Stimulated activated naive CD4-positive, alpha-beta T cell treated with Interleukin-2 at 50 U/mL for 16 hours (primary cell): ENCODE data around the gene EPS8L3.

Experiments used
- DNase-seq: peaks from one replicate; lab custom pipeline; 2025; lab: John Stamatoyannopoulos, UW

Gene EPS8L3

DNA sequence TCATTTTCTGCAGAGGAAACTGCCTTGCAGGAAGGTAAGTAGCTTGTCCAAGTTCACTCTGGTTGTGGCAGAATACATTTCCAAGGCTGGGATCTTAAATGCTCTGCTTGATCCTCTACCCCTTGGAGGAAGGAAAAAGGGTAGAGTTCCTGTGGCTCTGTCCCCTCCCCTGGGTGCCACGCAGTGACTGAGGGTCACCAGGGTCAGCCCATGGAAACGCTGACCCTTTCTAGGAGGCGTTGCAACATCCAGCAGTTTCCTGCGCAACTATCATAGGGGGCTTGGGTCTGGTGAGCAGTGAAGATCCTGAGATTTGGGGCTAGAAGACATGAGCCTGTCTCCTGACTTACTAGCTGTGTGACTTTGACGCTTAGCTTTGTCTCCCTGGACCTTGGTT, 29.4 kb upstream of the EPS8L3 start:
- no peak for DNase-seq

DNA sequence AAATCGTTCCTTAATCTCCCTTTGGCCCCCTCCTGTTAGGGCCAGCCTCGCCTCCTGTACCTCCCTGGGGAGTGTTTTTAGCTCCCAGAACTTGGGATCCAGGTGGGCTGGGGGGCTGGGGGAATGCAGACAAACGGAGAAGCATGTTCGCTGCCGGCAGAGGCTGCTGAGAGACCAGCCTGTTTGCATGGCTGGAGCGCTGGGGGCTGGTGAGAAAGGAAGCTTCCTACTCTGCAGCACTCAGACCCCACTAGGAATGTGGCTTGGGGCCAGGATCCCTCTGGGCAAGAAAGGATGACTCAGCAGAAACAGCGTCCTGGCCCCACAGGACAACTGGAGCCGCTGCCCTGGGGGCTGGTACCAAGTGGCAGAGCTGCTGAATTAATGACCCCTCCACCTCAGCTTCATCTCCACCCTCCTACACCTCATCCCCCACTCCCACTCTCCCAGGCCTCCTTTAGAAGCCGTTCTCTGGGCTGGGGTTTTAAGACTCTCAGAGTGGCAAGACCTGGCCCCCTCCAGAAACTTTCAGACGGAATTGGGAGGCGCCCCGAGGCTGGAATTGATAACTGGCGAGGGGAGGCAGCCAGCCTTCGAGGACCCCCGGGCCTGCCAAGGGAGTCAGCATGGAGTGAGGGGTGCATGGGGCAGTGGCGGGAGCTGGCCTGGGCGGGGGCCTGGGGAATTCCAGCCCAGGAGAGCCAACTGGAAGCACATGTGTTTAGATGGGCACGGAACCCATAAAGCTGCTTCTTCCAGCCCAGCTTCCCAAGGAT, 28.5 kb upstream of the EPS8L3 start:
- DNase-seq: no peak

DNA sequence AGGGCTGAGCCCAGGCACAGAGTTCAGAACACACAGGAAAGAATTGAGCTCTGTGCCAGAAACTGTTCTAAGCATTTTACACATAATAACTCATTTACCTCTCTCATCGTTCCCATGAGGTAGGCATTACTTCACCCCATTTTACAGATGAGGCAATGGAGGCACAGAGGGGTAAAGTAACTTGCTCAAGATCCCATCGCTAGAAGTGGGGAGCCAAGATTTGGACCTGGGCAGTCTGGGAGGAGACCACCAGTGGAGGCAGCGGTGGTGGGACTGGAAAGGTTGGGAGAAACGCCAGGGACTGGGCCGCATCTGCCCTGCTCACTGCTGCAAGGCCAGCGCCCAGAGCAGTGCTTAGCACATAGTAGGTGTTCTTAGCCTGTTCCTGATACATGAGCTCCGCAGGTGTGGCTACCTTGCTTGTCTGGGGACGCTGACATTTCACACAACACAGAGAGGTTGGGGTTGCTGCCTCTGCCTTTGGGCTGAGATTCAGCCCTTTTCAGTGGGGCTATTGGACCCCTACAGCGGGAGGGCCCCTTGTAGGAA, 27.8 kb upstream of the EPS8L3 start:
- no peak for DNase-seq

DNA sequence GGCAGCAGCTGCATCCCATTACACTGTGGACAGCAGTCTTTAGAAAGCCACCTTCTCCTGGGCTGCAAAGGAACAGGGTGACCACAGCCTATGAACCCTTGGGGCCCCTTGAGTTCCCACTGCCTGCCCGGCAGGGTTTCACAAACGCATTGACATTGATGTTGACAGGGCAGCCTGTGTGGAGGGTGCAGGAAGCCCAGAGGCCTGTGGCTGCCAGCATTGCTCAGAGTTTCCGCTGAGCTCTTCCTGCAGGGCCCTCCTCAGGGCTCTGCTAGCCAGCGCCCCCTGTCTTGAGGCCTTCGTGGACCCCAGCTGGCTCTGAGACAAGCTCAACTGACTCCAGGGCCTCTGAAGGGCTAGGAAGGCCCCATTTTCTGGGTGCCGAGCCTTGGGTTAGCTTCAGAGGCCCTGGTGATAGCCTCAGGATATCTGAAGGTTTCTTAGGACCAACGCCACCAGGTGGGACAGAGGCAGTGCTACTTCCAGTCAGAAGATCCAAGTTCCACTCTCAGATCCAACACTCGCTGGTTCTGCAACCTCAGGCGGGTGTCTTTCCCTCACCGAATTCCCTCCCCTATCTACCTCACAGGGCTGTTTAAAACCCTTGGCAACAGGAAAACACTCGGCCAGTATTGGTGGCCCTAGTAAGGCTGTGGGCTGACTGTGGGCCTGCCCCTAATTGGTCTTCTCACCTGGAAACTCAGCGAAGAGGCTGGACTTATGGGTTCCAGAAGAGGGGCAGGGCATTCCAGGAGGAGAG, 27.2 kb upstream of the EPS8L3 start:
- peak; percentile 75 for DNase-seq

DNA sequence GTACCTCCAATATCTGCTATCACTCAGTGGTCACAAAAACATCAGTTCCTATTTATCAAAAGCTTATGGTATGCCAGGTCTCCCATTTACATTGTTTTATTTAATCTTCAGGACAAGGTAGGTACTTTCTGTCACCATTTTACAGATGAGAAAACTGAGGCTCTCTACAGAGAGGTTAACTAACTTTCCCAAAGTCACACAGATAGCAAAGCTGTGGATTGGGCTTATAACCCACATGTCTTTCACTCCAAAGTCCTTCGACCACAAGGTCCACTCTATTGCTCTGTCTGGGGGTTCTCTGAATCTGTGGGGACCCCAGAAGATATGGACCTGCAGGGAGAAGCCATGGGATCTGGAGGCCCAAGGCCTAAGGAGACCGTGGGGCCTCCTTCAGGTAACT, 26.6 kb upstream of the EPS8L3 start:
- DNase-seq: no peak

DNA sequence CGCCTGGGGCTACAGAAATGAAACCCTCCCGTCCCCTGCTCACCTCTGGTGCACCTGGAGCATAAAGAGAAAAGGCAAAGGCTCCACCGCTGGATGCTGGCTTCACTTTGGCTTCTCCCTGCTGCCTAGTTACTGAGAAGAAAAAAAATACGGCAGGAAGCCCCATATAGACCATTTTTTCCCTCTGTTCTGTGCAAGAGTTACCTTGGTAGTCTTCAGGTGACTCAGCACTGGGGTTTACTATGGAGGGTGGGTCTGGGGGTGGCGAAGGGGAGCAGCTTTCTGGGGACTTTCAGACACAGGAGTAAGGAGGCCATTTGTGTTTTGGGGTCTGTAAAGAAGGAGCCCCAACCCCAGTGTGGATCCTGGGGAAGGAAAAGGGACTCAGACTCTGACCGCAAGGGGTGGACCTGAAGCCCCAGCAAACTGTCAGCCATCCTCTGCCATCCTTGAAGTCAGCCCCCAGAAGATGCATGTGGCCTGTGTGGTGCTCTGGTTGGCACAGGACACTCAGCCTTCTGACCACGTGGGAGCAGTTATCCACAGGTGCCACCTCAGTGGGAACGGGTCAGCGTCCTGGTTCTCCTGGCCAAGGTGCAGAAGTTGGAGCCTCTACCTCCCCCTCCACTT, 25.9 kb upstream of the EPS8L3 start:
- DNase-seq: no peak

DNA sequence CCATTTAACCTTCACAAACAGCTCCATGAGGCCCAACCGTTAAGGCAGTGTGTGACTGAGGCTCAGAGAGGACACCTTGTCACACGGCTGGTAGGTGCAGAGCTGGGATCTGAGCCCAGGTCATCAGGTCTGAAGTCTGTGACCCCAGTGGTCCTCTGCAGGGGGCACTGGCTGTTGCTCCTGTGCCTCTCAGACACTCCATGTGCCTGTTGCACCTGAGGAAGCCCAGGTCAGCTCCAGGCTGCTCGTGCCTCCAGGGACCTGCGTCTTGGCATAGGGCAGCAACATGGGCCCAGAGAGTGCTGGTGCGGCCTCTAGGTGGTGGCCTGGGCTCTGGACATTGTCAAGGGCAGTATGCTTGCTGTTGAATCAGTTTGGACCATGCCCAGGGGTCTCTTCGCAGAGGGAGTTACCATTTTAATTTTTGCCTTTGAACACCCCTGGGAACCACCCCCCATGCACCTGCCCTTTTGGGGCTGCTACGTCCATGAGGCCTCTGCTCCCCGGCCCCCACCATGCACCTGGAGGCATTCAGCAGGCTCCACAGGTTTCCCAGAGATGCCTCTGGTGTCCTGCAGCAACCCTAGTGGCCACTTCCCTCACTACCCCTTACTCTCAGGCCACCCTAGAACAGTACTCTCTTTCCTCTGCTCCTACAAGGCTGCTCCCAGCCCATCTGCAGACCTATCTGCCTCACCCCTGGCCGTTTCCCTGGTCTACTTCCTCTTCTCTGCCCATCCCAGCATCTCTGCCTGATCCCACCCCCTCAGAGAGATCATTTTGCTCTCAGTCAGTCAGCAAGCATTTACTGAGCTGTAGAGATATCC, 25.2 kb upstream of the EPS8L3 start:
- no peak for DNase-seq

DNA sequence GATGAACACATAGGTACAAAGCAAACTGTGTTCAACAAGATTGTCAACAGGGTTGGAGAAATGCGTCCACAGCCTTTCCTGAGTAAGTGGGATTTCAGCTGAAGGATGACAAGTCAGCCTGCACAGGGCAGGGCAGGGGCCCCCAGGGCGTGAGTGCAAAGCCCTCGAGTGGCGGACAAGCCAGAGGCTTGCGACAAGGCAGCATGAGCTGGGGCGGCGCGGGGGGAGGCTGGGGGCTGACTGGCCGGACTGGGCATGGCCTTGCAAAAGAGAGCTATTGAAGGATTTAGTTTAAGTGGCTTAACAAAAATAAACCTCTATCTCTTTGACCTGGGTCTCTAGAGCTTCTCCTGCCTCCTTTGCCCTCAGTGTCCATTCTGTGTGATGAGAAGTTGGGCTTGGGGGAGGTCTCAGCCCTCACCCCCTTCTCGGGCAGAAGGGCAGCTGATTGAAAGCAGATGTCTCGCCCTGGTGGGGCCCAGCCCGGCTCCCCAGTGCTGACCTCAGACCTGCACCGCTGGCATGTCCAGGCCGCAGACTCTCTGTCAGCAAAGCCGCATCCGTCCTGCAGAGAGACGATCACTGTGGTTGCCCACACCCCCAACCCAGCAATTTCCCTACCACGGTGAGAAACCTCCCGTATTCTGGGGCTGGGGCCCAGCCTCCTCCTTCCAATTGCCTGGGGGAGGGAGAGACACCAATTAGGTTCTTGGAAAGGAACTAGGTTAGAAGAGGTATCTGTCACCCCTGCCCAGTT, 24.3 kb upstream of the EPS8L3 start:
- DNase-seq: no peak

DNA sequence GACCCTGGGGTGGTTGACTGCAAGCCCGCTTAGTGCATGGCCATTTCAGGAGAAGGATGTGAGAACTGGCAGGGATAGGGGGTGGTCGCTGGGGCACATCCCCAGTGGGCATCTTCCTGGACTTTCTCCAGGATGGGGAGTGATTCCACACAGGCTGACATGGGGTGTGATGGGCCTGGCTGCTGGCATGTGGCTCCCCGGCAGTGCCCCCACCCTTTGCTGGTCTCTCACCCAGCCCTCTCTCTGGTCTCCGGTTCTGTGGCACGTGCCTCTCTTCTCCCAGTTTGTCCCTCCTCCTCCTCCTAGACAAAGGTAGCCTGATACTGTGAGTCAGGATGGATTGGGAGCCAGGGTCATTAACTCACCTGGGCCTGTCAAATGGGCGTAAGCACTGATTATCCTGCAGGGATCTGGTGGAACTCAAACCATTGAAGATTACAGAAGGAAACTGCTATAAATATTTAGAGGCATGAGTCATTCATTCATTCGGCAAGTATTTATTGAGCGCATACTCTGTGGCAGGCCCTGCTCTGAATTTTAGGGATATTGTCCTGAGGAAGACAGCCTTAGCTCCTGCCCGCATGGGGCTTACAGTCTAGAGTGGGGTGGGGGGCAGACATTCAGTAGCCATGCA, 23.6 kb upstream of the EPS8L3 start:
- no peak for DNase-seq

DNA sequence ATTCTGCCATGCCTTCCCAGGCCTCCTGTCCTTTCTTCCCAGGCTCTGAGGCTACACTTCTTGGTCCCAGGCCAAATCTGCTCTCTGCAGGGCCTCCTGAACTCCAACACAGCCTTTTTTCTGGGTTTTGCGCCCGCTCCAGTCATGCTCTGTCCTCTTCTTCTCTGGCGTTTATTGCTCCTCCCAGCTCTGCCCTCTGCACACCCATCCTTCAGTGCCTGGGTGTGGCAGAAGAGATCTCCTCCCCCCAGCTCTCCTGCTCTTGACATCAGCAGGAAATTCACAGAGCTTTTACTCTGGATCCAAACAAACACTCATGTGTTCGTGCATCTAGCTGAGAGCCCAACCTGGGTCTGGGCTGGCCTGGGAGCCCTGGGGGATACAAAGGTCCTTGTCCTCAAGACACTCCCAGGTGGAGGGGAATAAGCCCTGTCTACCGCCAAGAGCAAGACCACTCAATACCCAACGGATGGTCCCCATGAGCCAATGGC, 22.9 kb upstream of the EPS8L3 start:
- DNase-seq: no peak

DNA sequence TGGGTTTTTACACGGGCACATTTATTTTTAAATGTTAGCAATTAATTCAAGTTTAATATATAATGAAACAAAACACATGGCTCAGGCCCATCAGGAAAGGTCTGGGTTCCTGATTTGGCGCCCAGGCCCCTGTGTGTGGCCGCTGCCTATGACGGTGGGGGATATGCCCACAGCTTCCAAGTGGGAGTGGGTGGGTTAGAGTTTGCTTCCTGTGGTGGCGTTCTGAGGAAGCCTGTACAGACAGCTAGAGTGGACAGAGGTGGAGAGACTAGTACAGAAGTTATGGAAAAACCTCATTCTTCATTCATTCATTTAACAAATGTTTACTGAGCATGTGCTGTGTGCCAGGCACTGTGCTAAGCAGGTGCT, 22.4 kb upstream of the EPS8L3 start:
- no peak for DNase-seq

DNA sequence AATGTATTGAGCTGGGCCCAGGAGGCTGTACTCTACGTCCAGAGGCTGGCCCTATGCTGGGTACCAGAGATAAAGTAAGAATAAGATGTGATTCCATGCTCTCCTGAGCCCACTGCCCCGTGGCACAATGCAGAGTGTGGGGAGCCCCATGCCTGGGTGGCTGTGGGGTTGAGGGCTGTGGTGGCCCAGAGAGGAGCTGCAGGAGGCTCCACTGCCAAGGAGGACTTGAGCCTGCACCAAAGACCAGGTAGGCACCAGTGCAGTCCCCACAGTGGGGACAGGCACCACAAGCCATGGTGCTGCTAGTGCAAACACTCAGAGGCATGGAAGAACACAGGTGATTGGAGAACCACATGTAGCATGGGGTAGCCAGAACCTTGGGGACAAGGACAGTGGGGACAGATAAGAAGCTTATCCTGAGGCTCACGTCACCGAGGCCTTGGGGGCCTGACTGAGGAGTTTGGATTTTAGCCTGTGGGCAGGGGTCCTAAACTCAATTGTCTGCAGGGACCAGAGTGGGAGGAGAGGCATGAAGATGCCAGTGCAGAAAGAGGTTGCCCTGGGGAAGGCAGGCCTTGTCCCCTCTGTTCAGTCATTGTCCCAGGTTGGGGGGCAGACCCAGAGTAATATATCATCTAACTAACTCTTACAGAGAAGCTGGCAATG, 21.9 kb upstream of the EPS8L3 start:
- DNase-seq: no peak

DNA sequence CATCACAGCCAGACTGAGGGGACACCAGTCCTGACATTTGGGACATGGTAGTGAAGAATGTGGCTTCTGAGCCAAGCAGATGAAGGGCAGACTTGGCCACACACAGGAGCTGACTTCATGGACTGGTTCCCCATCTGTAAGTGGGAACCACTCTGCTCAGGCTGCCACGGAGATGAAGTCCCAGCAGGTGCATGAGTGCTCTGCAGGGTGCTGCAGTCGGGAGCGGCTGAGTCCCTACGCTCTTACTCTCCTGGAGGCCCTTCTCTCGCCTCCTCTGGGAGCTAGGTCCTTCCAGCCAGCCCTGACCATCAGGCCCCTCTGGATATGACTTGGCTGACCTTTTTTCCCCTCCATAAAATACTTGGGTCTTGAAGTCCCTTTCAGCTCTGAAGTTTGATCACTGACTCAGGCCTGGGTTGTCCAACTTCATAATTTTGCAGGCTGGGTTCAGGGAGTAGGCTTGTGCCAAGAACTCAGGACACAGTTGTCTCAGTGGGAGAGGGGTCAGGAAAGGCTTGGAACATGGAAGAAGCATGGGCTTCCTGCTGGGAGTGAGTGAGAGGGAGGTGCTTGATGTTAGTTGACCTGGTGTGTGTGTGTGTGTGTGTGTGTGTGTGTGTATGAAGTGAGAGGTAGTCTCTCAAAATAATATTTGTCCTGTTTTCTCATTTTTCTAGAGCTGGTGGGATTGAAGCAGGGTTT, 21.0 kb upstream of the EPS8L3 start:
- DNase-seq: no peak

DNA sequence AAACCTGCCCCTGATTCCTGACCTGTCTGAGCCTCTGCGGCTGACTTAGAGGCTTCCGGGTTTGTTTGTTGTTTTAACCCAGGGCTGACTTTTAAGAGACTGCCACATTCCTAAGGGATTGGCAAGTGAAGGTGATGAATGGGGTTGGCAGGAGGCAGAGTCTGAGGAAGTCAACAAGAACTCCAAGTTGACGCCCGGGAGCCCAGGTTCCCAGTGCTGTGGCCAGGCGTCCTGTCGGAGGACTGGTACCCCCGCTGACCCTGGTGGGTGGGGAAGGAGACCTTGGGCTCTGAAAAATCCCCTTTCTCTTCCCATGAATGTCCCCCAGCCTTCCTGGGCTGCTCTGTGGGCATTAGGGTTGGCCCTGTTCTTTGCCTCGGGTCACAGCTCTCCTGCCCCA, 19.7 kb upstream of the EPS8L3 start:
- no peak for DNase-seq

DNA sequence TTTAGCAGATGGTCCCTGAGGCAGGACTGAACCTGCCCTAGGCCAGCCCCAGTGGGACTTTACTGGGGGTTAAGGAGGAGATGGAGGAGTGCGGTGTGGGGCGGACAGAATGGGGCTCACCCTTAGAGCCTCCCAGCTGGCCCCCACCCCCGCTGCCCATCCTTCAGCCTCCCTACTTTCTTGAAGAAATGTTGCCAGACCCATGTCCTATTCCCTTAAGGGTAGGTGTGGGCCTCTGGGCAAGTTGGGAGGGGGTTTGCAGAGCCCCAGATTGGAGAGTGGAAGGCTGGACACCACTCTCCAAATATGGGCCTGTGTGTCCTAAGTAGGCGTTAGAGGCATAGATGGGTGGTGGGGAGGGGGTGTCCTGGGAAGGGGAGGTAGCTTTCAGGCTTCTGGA, 19.2 kb upstream of the EPS8L3 start:
- no peak for DNase-seq

DNA sequence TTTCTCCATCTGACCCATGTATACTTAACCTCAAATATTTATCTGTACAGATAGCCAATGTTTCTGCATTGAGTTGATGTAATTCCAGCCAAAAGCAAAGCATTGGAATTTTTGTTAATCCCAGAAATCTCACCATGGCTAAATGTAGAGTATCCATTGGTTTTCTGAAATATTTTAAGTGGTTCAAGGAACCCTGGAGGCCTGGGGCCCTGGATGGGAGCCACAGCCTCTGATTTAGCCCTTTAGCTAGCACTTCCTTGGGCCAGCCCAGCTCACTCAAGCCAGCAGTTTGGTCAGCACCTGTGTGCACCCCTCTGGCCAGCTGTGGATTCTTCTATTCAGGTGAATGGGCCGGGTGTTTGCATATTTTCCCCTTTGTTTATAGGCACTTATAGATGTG, 18.8 kb upstream of the EPS8L3 start:
- no peak for DNase-seq

DNA sequence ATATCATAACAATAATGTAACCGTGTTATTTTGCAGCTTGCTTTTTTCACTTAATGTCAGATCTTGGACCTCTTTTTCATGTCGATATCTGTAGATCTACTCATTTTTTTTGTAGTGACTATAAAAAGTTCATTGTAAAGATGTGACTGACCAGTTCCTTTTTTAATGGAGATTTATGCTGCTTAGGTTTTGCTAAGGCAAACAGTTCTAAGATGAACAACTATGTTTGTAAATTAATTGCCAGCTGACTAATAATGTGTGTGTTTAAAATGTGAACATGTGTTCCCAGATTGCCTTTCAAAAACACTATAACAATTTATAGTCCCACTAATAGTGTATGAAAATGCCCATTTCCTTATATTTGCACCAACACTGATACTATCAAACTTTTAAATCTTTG, 18.1 kb upstream of the EPS8L3 start:
- no peak for DNase-seq

DNA sequence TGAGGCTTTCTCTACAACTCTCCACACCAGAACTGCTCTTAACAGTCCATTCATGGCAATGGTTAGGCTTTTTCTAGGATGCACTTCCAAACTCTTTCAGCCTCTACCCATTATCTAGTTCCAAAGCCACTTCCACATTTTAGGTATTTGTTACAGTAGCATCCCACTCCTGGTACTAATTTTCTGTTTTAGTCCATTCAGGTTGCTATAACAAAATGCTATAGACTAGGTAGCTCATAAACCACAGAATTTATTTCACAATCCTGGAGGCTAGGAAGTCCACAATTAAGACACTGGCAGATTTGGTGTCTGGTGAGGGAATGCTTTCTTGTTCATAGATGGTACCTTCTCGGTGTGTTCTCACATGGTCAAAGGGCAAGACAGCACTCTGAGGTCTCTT, 17.3 kb upstream of the EPS8L3 start:
- DNase-seq: no peak

DNA sequence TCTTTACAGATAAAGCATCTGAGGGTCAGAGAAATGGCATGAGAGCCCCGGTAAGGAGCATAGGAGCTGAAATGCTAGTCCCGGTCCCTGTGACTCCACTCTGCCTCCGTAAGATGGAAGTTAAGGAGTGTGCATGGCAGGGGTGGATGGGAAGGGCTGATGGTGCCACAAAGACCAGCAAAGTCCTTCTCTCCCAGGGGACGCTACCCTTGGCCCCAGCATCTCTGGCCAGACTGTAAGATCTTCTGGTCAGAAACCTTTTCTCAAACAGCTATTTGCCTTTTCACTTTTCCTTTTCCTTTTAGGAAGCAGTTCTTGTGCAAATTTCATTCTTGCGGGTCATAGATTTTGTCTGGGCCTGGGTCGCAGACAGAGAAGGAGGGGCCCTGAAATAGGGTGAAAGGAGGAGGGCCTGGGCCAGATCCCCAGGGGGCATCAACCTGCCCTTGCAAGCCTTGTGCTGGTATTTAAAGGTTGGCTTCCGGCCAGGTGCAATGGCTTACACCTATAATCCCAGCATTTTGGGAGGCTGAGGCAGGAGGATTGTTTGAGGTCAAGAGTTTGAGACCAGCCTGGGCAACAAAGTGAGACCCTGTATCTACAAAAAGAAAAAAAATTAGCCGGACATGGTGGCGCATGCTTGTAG, 14.4 kb upstream of the EPS8L3 start:
- no peak for DNase-seq
